Neural cell (in vitro differentiated cells): ENCODE data around the gene LIMCH1. TPM values are rescaled to one million over a fixed set of nuclear protein-coding genes. Genes with fewer than 3 reads are reported as not detected.

Source experiments
- H2AFZ ChIP-seq: fragments of 200-600, 300-800 bp; sonication (generic), shearing (Covaris generic); 2 replicates; pipeline ENCODE4 v1.6.0; 2014; ENCODE audit warnings: low read depth, mild to moderate bottlenecking, antibody characterized with exemption, low read length, moderate library complexity
- H3F3A ChIP-seq: fragments of 200-600 bp; shearing (Covaris generic); 2 replicates; pipeline ENCODE4 v1.6.1; 2016; ENCODE audit warnings: mild to moderate bottlenecking, moderate library complexity, mixed read lengths, antibody characterized with exemption, low read length; ENCODE audit not compliant: insufficient read depth, poor library complexity, severe bottlenecking
- H3K27ac ChIP-seq: fragments of 200-600, 300-800 bp; sonication (generic), shearing (Covaris generic); 2 replicates; pipeline ENCODE4 v1.5.1; 2014; ENCODE audit warnings: mild to moderate bottlenecking, low read length, moderate library complexity
- H3K27me3 ChIP-seq: fragments of 300-800, 200-600 bp; sonication (generic), shearing (Covaris generic); 2 replicates; pipeline ENCODE4 v1.6.0; 2014; ENCODE audit warnings: mild to moderate bottlenecking, low read depth, low read length, moderate library complexity; ENCODE audit not compliant: insufficient read depth
- H3K36me3 ChIP-seq: fragments of 300-800, 200-600 bp; sonication (generic), shearing (Covaris generic); 2 replicates; pipeline ENCODE4 v1.5.1; 2014; ENCODE audit warnings: mild to moderate bottlenecking, antibody characterized with exemption, low read length, moderate library complexity; ENCODE audit not compliant: insufficient read depth
- H3K4me2 ChIP-seq: fragments of 300-800, 200-600 bp; sonication (generic), shearing (Covaris generic); 2 replicates; pipeline ENCODE4 v1.6.0; 2014; ENCODE audit warnings: mild to moderate bottlenecking, low read length
- H3K4me3 ChIP-seq: fragments of 300-800, 200-600 bp; sonication (generic), shearing (Covaris generic); 2 replicates; pipeline ENCODE4 v1.5.1; 2014; ENCODE audit warnings: mild to moderate bottlenecking, low read length, moderate library complexity
- H3K79me2 ChIP-seq: fragments of 200-600 bp; shearing (Covaris generic); replicated peaks from 2 replicates; pipeline ENCODE4 v1.6.0; 2014; ENCODE audit warnings: mild to moderate bottlenecking, low read length, moderate library complexity; ENCODE audit not compliant: insufficient read depth
- H3K9ac ChIP-seq: fragments of 300-800, 200-600 bp; sonication (generic), shearing (Covaris generic); 2 replicates; pipeline ENCODE4 v1.6.1; 2016; ENCODE audit warnings: mild to moderate bottlenecking, low read length, mixed read lengths
- H3K9me2 ChIP-seq: fragments of 200-600 bp; shearing (Covaris generic); 2 replicates; pipeline ENCODE4 v1.6.1; 2016; ENCODE audit warnings: mild to moderate bottlenecking, low read length, mixed read lengths; ENCODE audit not compliant: insufficient read depth
- H3K9me3 ChIP-seq: fragments of 200-600, 300-800 bp; sonication (generic), shearing (Covaris generic); 2 replicates; pipeline ENCODE4 v1.6.1; 2016; ENCODE audit warnings: mild to moderate bottlenecking, mixed run types, low read length, moderate library complexity, mixed read lengths
- H4K20me1 ChIP-seq: fragments of 200-600 bp; shearing (Covaris generic); 2 replicates; pipeline ENCODE4 v1.6.1; 2016; ENCODE audit warnings: mild to moderate bottlenecking, mixed run types; ENCODE audit not compliant: insufficient read depth
- CTCF ChIP-seq: fragments of 450-650 bp; IDR thresholded peaks from 2 replicates; pipeline ENCODE4 v1.5.1; 2014; ENCODE audit warnings: antibody characterized with exemption, mild to moderate bottlenecking, moderate library complexity; ENCODE audit not compliant: poor library complexity, severe bottlenecking
- EP300 ChIP-seq: fragments of 450-650 bp; conservative IDR thresholded peaks from 2 replicates; pipeline ENCODE4 v1.6.1; 2014; ENCODE audit warnings: antibody characterized with exemption, mild to moderate bottlenecking, moderate library complexity; ENCODE audit not compliant: poor library complexity, severe bottlenecking
- EZH2 ChIP-seq: fragments of 200-600, 300-800 bp; shearing (Covaris generic), sonication (generic); IDR thresholded peaks from 2 replicates; pipeline ENCODE4 v1.6.1; 2014; ENCODE audit warnings: antibody characterized with exemption, low read length, borderline replicate concordance, mild to moderate bottlenecking; ENCODE audit not compliant: insufficient read depth, poor library complexity, severe bottlenecking
- MXI1 ChIP-seq: fragments of 450-650 bp; conservative IDR thresholded peaks from 2 replicates; pipeline ENCODE4 v1.6.1; 2014; ENCODE audit warnings: antibody characterized with exemption, mild to moderate bottlenecking; ENCODE audit not compliant: poor library complexity, severe bottlenecking
- POLR2AphosphoS5 ChIP-seq: IDR thresholded peaks from 2 replicates; pipeline ENCODE4 v1.6.1; 2012
- RAD21 ChIP-seq: fragments of 450-650 bp; conservative IDR thresholded peaks from 2 replicates; pipeline ENCODE4 v1.6.1; 2014; ENCODE audit warnings: antibody characterized with exemption, mild to moderate bottlenecking, moderate library complexity
- REST ChIP-seq: IDR thresholded peaks from 2 replicates; pipeline ENCODE4 v1.6.1; 2012; ENCODE audit warnings: borderline replicate concordance
- SMC3 ChIP-seq: fragments of 450-650 bp; conservative IDR thresholded peaks from 2 replicates; pipeline ENCODE4 v1.6.1; 2014; ENCODE audit warnings: antibody characterized with exemption, mild to moderate bottlenecking, moderate library complexity; ENCODE audit not compliant: poor library complexity
- TAF1 ChIP-seq: IDR thresholded peaks from 2 replicates; pipeline ENCODE4 v1.6.1; 2012; ENCODE audit warnings: low read depth
- polyA plus RNA-seq: library from polyadenylated mRNA; depleted of rRNA; stranded (reverse); fragments of >200 nt; gene quantifications from 2 replicates; pipeline ENCODE4 v1.2.3, GENCODE V29; 2014

The LIMCH1 gene
- polyA plus RNA-seq, 1 donor from 2014 or later = 9.1 TPM

GRCh38 chr4:41579526-41579925 is 41.6 kb downstream of the LIMCH1 start:
- Histone ChIP-seq H3K36me3 (no peaks in the 10 kb centered on the region), H2AFZ (no peak overlapping the region), H3F3A (no peaks in the 10 kb centered on the region), H3K4me3 (no peak overlapping the region), H3K9ac (no peak overlapping the region), H3K9me3 (peaks cover under 1% of the 10 kb centered on the region), H4K20me1 (no peaks in the 10 kb centered on the region), H3K27ac (no peak overlapping the region), H3K4me2 (no peak overlapping the region), H3K79me2 (no peaks in the 10 kb centered on the region), H3K27me3 (no peaks in the 10 kb centered on the region), H3K9me2 (no peaks in the 10 kb centered on the region)
- no peak for TF ChIP-seq SMC3
- no peak for TF ChIP-seq TAF1
- no peak for TF ChIP-seq MXI1
- TF ChIP-seq EP300 = no peak

GRCh38 chr4:41580007-41580406 is 42.0 kb downstream of the LIMCH1 start:
- H3F3A ChIP-seq = no peaks in the 10 kb centered on the region
- TF ChIP-seq SMC3 (no peak), EP300 (no peak), REST (no peak), RAD21 (no peak), EZH2 (no peak), POLR2AphosphoS5 (no peak), CTCF (no peak), TAF1 (no peak), MXI1 (no peak)
- H4K20me1 ChIP-seq = no peaks in the 10 kb centered on the region
- no peaks in the 10 kb centered on the region for H3K27me3 ChIP-seq
- H3K4me3 ChIP-seq = no peak overlapping the region
- peaks cover 5% of the 10 kb centered on the region for H3K9me3 ChIP-seq
- H3K27ac ChIP-seq = no peak overlapping the region
- no peaks in the 10 kb centered on the region for H3K36me3 ChIP-seq
- H3K9ac ChIP-seq = no peak overlapping the region
- no peak overlapping the region for H3K4me2 ChIP-seq
- H3K9me2 ChIP-seq = no peaks in the 10 kb centered on the region
- H2AFZ ChIP-seq = no peak overlapping the region
- H3K79me2 ChIP-seq = no peaks in the 10 kb centered on the region
